A673 (cell line): Measurements from ENCODE around the gene TBPL1.

Source experiments
- EZH2 ChIP-seq: fragments of 200-600 bp; sonication (generic); IDR thresholded peaks from 2 replicates; pipeline ENCODE4 v1.6.1; 2017; ENCODE audit warnings: borderline replicate concordance, low read depth, mild to moderate bottlenecking, mixed read lengths, antibody characterized with exemption, low read length; ENCODE audit not compliant: poor library complexity, severe bottlenecking
- TF ChIP-seq, protein P1 (sequence below): fragments of 300-800, 200-600 bp; sonication (generic); conservative IDR thresholded peaks from 2 replicates; pipeline ENCODE4 v1.5.1; 2017; ENCODE audit warnings: low read depth, mild to moderate bottlenecking, antibody characterized with exemption, low read length, moderate library complexity, mixed read lengths

- TF ChIP-seq EZH2 = no peak
- TF ChIP-seq, protein P1, sequence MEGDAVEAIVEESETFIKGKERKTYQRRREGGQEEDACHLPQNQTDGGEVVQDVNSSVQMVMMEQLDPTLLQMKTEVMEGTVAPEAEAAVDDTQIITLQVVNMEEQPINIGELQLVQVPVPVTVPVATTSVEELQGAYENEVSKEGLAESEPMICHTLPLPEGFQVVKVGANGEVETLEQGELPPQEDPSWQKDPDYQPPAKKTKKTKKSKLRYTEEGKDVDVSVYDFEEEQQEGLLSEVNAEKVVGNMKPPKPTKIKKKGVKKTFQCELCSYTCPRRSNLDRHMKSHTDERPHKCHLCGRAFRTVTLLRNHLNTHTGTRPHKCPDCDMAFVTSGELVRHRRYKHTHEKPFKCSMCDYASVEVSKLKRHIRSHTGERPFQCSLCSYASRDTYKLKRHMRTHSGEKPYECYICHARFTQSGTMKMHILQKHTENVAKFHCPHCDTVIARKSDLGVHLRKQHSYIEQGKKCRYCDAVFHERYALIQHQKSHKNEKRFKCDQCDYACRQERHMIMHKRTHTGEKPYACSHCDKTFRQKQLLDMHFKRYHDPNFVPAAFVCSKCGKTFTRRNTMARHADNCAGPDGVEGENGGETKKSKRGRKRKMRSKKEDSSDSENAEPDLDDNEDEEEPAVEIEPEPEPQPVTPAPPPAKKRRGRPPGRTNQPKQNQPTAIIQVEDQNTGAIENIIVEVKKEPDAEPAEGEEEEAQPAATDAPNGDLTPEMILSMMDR = no peak
Observed at GRCh38 chr6:133986942-133987341, 33.9 kb downstream of the TBPL1 start.
